Spleen (tissue), 7 donors: ENCODE results near the gene UBAP2L.
"Not testable (repeated sequence)": the region's sequence is repeated elsewhere in the genome, so short reads cannot be mapped to it uniquely, and the experiment has no call there.

ENCODE experiments used
- POLR2AphosphoS5 ChIP-seq, 3 donors: sonication (generic); formaldehyde crosslinking; IDR thresholded peaks; one replicate each; pipeline ENCODE4 v1.5.1; 2017; ENCODE audit warnings: antibody characterized with exemption in 3 of 3
- TF ChIP-seq, protein P1 (sequence below), 11 experiments: fragments of 200-600 bp in 7 of 11; fragments of 450-650 bp in 4 of 11; sonication (generic) in 4 of 11; IDR thresholded peaks in 8 of 11; conservative IDR thresholded peaks in 3 of 11; 1 replicate in 7 of 11; 2 replicates in 4 of 11; pipeline versions ENCODE4 v1.4.0 to v1.8.0; 2016 to 2021; ENCODE audit warnings: antibody characterized with exemption in 11 of 11, inconsistent platforms in 4 of 11, mild to moderate bottlenecking in 1 of 11
- donor health status: DM: no; HTN: no; CAD: no; lungs with moderate emphysema.
- donor health status: DM: no; HTN: no; CAD: no.
- donor health status: DM: no; HTN: no; CAD: no.

DNA sequence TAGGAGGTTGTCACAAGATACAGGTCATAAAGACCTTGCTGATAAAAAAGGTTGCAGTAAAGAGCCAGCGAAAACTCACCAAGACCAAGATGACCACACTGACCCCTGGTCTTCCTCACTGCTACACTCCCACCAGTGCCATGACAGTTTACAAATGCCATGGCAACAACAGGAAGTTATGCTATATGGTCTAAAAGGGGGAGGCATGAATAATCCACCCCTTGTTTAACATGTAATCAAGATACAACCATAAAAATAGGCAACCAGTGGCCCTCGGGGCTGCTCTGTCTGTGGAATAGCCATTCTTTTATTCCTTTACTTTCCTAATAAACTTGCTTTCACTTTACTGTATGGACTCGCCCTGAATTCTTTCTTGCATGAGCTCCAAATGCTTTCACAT, 93.5 kb downstream of the UBAP2L start:
- not testable (repeated sequence) for TF ChIP-seq POLR2AphosphoS5 (IDR thresholded peaks at IDR 0.05)
- TF ChIP-seq, protein P1, sequence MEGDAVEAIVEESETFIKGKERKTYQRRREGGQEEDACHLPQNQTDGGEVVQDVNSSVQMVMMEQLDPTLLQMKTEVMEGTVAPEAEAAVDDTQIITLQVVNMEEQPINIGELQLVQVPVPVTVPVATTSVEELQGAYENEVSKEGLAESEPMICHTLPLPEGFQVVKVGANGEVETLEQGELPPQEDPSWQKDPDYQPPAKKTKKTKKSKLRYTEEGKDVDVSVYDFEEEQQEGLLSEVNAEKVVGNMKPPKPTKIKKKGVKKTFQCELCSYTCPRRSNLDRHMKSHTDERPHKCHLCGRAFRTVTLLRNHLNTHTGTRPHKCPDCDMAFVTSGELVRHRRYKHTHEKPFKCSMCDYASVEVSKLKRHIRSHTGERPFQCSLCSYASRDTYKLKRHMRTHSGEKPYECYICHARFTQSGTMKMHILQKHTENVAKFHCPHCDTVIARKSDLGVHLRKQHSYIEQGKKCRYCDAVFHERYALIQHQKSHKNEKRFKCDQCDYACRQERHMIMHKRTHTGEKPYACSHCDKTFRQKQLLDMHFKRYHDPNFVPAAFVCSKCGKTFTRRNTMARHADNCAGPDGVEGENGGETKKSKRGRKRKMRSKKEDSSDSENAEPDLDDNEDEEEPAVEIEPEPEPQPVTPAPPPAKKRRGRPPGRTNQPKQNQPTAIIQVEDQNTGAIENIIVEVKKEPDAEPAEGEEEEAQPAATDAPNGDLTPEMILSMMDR (IDR thresholded peaks at IDR 0.05 in 8 of 11, conservative IDR thresholded peaks at IDR 0.05 in 3 of 11): not testable (repeated sequence)
